Measurements from ENCODE around the gene CAMTA1.

The CAMTA1 gene

DNA sequence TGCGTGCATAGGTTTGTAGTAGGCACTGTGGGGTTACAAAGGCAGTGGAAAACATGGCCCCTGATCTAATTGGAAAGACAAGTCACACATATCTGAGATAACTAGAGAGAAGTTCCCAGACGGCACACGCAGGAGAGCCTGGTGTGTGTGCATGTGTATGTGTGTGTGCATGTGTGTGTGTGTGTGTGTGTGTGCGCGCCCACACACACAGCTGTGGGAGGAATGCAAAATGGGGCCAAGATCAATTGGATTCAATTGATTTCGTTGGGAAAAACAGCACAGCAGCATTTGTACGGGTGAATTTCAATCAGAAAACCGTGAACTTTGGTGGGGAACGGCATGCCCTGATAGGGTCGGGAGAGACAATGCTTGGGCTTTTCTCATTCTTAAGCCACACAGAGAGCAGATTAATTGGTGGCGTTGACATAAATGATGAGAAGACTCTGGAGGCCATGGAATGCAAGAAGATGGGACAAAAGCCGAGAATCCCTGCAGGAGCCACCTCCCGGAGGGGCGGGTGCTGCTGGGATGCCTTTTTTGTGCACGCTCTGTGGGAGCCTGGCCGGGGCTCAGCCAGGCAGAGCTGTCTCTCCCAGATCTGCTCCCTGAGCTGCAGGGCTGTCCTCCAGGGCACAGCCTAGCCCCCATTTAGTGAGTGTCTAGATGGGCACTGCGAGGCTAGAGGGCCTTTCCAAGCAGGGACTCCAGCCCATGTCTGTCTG is 322.0 kb downstream of the CAMTA1 start:
- DNase-seq = no peak

DNA sequence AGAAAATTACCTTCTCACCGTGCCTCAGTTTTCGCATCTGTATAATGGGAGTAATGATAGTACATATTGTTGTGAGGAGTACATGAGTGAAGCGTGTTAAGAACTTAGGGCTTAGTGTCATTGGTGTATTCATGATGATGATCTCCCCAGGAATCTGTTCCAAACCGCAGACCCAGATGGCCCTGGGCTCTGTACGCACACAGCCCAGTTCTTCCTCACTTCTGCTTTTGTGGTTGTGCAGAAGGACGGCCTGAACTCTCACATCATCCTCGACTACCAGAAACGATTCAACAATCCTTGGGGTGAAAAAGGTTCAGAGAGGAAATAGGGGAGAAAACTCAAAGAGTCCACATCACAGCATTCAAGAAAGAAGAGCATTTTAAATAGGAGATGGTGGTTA is 323.0 kb downstream of the CAMTA1 start:
- DNase-seq = no peak

DNA sequence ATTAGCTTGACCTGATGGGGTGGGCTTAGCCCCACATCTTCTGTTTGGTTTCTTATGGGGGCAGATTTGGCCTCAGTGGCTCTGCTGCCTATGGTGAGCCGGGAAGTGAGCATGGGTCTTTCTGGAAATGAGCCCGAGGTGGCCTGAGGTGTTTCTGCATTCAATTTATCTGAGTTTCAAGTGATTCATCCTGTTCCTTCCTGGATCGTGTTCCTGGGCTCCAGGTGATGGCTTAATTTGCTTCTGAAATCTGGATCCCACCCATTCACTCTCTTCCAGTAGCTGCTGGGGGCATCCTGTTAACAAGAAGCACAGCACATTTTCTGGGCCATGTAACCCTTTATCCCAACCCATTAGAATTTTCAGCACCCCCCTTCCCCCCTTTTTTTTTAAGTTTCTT is 324.6 kb downstream of the CAMTA1 start:
- DNase-seq = no peak

GRCh38 chr1:7110321-7110720 is 325.1 kb downstream of the CAMTA1 start:
- peak in 9 of 51 donors; percentile 1 to 30 (median 12) for DNase-seq

GRCh38 chr1:7111853-7112252 is 326.6 kb downstream of the CAMTA1 start:
- DNase-seq = no peak

- no peak for DNase-seq
These were observed 327.9 kb downstream of the CAMTA1 start for GRCh38 chr1:7113136-7113535.

DNA sequence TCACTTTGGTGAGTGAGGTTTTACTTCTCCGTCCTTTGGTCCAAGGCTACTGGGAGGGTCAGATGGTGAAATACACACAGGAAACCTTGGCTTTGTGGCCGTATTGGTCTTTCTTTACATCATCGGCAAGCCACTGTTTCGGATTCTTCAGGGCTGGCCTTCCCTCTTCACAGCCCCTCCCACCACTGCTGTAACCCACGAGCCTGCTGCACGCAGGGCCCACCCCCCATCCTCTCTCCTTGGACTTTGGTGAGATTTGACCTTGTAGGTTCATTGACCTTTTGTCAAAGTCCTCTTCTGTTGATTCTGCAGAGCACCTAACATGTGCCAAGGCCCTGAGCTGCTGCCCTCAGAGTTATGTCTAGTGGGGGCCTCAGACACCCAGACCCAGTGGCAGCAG is 328.6 kb downstream of the CAMTA1 start:
- no peak for DNase-seq

DNA sequence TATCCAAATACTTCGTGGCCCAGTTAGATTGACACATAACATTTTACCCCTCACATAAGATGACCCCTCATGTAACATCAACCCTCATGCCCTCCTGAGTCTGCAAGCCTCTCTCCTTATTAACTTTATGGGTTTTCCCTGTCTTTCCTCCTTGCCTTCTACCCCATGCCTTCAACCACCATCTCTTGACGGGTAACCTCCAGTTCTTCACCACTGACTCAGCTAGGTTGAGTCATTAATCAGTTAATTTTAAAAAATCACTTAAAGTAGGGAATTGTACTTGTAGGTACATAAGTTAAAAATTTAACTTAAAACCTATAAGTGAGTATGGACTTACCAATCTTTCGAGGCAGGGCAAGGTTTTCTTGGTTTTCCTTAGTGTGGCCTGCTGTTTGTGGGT is 330.7 kb downstream of the CAMTA1 start:
- no peak for DNase-seq

- peak in 16 of 51 donors; percentile 6 to 72 (median 20) for DNase-seq
These were observed 332.4 kb downstream of the CAMTA1 start for GRCh38 chr1:7117399-7118281.

DNA sequence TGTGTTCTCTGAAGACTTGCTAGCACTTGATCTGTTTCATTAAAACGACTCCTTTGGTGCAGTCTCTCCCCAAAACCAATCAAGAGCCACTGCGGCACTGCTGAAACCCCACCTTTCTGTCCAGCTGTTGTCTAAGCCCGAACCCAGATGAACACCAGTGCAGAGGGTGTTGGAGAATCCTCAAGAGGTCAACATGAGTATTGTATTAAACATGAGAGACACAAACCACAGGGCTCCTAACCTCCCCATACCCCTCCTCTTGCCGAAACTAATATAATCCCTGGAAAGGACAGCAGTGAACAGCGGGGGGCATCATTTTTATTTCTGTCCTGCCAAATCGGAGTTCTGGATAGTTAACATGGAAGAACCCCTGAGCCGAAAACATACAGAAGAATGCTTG is 333.9 kb downstream of the CAMTA1 start:
- DNase-seq = no peak

GRCh38 chr1:7120863-7121621 is 335.8 kb downstream of the CAMTA1 start:
- DNase-seq = no peak

DNA sequence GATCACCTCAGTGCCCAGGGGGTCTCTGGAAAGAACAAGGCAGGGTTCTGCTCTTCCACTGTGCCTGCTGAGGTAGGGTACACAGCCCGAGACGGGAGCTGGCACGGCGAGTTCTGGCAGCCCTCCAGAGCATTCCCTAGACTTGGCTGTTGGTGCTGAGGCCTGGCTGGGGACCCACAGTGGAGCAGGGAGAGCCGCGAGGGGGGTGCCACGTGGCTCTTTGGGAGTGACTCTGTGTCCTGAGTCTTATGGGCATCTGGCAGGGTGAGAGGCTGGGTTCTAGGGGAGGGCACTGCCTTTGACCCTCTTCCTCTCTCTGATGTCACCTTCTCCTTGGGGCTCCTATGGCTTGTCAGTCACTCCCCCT is 336.4 kb downstream of the CAMTA1 start:
- DNase-seq = peak in 45 of 51 donors; percentile 3 to 79 (median 54)

- DNase-seq = no peak
These were observed 342.2 kb downstream of the CAMTA1 start for GRCh38 chr1:7127322-7128075.

GRCh38 chr1:7128293-7128692 is 343.0 kb downstream of the CAMTA1 start:
- DNase-seq = no peak

DNA sequence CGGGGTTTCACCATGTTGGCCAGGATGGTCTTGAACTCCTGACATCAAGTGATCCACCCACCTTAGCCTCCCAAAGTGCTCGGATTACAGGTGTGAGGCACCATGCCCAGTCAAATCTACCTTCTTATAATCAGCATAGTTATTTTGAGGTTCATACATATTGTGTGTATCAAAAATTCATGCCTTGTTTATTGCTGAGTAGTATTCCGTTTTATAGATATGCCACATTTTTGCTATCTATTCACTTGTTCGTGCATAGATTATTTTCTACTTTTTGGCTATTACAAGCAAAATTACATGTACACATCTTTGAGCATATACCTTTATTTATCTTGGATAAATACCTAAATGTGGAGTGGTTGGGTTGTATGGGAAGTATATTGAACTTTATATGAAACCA is 344.9 kb downstream of the CAMTA1 start:
- no peak for DNase-seq

DNA sequence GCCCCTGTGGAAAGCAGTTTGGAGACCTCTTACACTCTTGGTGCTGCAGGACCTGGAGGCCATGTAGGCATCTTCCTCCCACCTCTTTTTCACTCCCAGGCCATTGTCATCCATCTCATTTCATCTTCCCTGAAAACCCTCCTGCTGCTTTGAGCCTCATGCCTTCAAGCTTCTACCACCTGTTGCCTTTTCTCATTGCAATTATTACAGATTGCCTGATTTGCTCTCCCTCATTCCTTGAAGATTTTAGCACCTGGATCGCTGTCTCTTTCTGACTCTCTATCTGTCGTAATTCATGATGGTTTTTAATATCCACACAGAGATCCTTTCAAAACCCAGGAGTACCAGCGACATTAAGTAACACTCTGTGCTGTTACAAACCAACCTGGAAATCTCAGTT is 350.2 kb downstream of the CAMTA1 start:
- DNase-seq = no peak

- DNase-seq = no peak
These were observed 351.1 kb downstream of the CAMTA1 start for GRCh38 chr1:7136166-7136953.

- DNase-seq = no peak
These were observed 355.0 kb downstream of the CAMTA1 start for GRCh38 chr1:7140251-7140650.

DNA sequence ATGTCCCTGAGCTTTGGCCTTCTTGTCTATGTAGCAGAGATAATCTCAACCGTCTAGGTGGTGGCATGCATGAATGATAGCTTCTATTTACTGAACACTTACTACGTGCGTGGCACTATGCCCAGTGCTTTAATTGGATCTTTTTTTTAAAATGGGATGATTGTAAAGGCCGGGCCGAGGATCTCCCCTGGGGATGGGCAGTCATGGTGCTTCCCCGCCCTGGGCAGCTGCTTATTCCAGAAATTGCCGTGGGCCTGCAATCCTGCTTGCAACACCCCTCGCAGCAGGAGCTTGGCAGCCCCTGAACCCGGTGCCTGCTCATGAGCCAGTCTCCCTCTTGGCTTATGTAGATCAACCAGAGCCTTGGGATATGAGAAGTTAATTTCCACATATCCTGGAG is 360.7 kb downstream of the CAMTA1 start:
- DNase-seq = no peak

DNA sequence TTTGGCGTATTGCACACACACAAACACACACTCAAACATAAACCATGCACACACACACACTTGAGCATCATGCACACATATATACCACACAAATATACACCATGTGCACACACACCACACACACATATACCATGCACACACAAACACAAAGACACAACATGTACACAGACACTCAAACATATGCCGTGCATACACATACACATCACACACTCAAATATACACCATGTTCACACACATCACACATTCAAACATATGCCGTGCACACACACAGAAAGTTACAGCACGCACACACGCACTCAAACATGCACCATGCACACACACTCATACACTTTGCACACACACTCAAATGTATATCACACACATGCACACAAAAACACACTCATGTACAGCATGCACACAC is 361.5 kb downstream of the CAMTA1 start:
- no peak for DNase-seq

All from hypothalamus (tissue), 51 donors.